ENCODE results near the gene SCMH1.

SCMH1 gene

DNA sequence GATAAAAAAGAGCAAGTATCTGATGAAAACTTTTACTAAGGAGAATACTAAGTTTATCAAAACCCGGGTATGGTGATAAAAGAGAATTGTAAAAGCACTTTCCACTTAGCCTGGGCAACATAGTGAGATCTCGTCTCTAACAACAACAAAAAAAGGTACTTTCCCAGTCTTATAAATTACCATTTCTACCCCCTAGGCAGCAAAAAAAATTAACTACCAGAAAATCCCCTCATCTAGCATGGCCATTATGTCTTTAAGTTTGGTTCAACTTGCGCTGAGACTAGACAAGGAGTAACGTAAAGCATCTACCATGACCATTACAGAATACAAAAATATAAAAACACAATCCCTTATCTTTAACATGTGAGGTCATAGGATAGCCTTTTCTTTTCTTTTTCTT lies 141.9 kb downstream of the SCMH1 start:
- H3K9me3 ChIP-seq (ENCODE audit: control insufficient read depth, low read length), result no peaks in the 10 kb centered on the region
- H2AFZ ChIP-seq, result no peak overlapping the region
- no peaks in the 10 kb centered on the region for H3K4me1 ChIP-seq
- H3K9ac ChIP-seq, result no peak overlapping the region
- TF ChIP-seq, protein P1, sequence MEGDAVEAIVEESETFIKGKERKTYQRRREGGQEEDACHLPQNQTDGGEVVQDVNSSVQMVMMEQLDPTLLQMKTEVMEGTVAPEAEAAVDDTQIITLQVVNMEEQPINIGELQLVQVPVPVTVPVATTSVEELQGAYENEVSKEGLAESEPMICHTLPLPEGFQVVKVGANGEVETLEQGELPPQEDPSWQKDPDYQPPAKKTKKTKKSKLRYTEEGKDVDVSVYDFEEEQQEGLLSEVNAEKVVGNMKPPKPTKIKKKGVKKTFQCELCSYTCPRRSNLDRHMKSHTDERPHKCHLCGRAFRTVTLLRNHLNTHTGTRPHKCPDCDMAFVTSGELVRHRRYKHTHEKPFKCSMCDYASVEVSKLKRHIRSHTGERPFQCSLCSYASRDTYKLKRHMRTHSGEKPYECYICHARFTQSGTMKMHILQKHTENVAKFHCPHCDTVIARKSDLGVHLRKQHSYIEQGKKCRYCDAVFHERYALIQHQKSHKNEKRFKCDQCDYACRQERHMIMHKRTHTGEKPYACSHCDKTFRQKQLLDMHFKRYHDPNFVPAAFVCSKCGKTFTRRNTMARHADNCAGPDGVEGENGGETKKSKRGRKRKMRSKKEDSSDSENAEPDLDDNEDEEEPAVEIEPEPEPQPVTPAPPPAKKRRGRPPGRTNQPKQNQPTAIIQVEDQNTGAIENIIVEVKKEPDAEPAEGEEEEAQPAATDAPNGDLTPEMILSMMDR (IDR thresholded peaks at IDR 0.05), result no peak
- no peaks in the 10 kb centered on the region for H3K79me2 ChIP-seq
- H3K27me3 ChIP-seq (ENCODE audit: control insufficient read depth, insufficient read depth, low read length), result no peaks in the 10 kb centered on the region
- H3K36me3 ChIP-seq (ENCODE audit: control insufficient read depth, insufficient read depth, low read length), result no peaks in the 10 kb centered on the region
- no peak overlapping the region for H3K27ac ChIP-seq
- no peak overlapping the region for H3K4me2 ChIP-seq (ENCODE audit: low read length)
- no peak overlapping the region for H3K4me3 ChIP-seq (ENCODE audit: low read depth, low read length)

DNA sequence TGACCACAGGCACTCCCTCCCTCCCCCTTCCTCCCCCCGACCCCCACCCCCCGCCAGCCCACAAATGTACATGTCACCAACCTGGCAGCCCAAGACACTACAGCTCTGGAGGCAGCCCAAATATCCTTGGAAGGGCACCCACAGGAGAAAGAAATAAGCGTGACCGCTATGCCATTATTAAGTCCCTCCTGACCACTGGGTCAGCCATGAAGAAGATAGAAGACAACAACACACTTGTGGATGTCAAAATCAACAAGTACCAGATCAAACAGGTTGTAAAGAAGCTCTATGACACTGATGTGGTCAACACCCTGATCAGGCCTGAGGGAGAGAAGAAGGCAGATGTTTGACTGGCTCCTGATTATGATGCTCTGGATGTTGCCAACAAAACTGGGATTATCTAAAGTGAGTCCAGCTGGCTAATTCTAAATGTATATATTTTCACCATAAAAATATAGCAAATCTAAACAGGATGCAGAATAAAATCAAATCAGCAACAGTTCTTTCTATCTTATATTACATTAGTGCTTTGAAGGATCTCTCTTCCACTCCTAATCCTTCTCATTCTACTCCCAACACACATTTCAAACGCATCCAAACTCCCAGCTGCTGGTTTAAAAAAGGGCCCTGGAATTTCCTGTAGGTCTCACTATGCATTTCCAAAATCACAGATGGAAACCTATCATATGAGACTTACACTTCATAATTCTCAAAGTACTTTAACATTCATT lies 143.2 kb downstream of the SCMH1 start:
- Histone ChIP-seq H3K9me3 (ENCODE audit: control insufficient read depth, low read length) (no peaks in the 10 kb centered on the region), H3K4me2 (ENCODE audit: low read length) (no peak overlapping the region), H3K4me3 (ENCODE audit: low read depth, low read length) (no peak overlapping the region), H3K79me2 (no peaks in the 10 kb centered on the region), H3K36me3 (ENCODE audit: control insufficient read depth, insufficient read depth, low read length) (no peaks in the 10 kb centered on the region), H3K27me3 (ENCODE audit: control insufficient read depth, insufficient read depth, low read length) (no peaks in the 10 kb centered on the region), H3K9ac (no peak overlapping the region), H3K27ac (no peak overlapping the region), H3K4me1 (no peaks in the 10 kb centered on the region), H2AFZ (no peak overlapping the region)
- TF ChIP-seq, protein P1 (IDR thresholded peaks at IDR 0.05), result no peak

DNA sequence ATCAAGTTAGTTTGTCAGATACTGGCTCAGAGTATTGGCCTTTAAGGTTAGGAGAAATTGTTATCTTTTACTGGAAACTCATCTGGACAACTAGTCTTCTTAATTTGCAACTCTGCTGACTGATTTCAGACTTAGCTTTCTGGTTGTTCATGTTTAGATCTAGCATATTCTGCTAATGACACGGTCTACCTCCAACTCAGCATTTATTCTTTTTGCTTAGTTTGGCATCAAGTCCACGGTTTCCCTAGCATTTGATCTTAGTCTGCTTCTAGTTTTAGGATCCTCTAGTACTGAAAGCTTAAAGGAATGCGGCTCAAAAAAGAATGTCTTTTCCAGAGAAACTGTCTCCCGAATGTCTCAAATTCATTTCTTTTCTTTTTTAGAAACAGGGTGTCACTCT lies 145.0 kb downstream of the SCMH1 start:
- no peak overlapping the region for H2AFZ ChIP-seq
- no peaks in the 10 kb centered on the region for H3K36me3 ChIP-seq (ENCODE audit: control insufficient read depth, insufficient read depth, low read length)
- no peaks in the 10 kb centered on the region for H3K79me2 ChIP-seq
- H3K9ac ChIP-seq, result no peak overlapping the region
- H3K4me3 ChIP-seq (ENCODE audit: low read depth, low read length), result no peak overlapping the region
- H3K4me1 ChIP-seq, result no peaks in the 10 kb centered on the region
- H3K27me3 ChIP-seq (ENCODE audit: control insufficient read depth, insufficient read depth, low read length), result no peaks in the 10 kb centered on the region
- no peaks in the 10 kb centered on the region for H3K9me3 ChIP-seq (ENCODE audit: control insufficient read depth, low read length)
- no peak overlapping the region for H3K4me2 ChIP-seq (ENCODE audit: low read length)
- H3K27ac ChIP-seq, result no peak overlapping the region
- TF ChIP-seq, protein P1 (IDR thresholded peaks at IDR 0.05), result no peak

DNA sequence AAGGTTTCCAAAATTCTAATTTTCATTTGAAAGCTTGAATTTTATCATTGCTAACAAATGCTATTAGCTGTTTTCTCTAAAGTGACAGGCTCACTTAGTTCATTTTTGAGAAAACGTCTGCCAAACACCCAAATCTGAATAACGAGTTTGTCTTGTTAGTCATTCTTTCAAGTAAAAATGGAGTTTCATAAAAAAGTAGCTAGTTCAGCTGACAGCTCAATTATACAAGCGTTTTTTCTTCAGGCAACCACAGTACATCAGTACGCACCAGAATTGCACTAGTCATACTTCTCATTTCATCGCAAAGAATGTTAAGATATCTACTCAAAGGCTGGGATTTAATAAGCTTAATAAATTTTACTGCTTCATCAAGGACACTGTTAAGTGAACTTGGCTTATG lies 148.3 kb downstream of the SCMH1 start:
- H2AFZ ChIP-seq, result no peak overlapping the region
- H3K4me1 ChIP-seq, result no peaks in the 10 kb centered on the region
- TF ChIP-seq, protein P1 (IDR thresholded peaks at IDR 0.05), result no peak
- H3K9ac ChIP-seq, result no peak overlapping the region
- H3K4me2 ChIP-seq (ENCODE audit: low read length), result no peak overlapping the region
- H3K27me3 ChIP-seq (ENCODE audit: control insufficient read depth, insufficient read depth, low read length), result no peaks in the 10 kb centered on the region
- no peaks in the 10 kb centered on the region for H3K9me3 ChIP-seq (ENCODE audit: control insufficient read depth, low read length)
- no peaks in the 10 kb centered on the region for H3K36me3 ChIP-seq (ENCODE audit: control insufficient read depth, insufficient read depth, low read length)
- no peak overlapping the region for H3K4me3 ChIP-seq (ENCODE audit: low read depth, low read length)
- H3K27ac ChIP-seq, result no peak overlapping the region
- H3K79me2 ChIP-seq, result no peaks in the 10 kb centered on the region

DNA sequence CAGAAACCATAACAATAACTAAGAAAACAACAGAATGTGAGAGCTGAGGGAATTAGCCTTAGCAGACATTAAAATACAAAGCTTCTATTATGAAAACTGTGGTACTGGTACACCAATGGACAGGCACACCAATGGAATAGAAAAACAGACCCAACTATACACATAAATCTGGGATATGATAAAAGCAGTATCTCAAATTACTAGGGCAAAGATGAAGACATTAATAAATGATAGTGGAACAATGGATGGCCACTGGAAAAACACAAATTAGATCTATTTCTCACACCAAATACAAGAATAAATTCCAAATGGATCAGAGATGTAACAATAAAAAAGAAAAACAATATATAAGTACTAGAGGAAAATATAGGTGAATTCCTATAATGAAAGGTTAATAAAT lies 155.2 kb downstream of the SCMH1 start:
- Histone ChIP-seq H2AFZ (no peak overlapping the region), H3K36me3 (ENCODE audit: control insufficient read depth, insufficient read depth, low read length) (no peaks in the 10 kb centered on the region), H3K9me3 (ENCODE audit: control insufficient read depth, low read length) (no peaks in the 10 kb centered on the region), H3K79me2 (no peaks in the 10 kb centered on the region), H3K4me2 (ENCODE audit: low read length) (no peak overlapping the region), H3K9ac (no peak overlapping the region), H3K4me3 (ENCODE audit: low read depth, low read length) (no peak overlapping the region), H3K27me3 (ENCODE audit: control insufficient read depth, insufficient read depth, low read length) (no peaks in the 10 kb centered on the region), H3K27ac (no peak overlapping the region), H3K4me1 (no peaks in the 10 kb centered on the region)
- TF ChIP-seq, protein P1 (IDR thresholded peaks at IDR 0.05), result no peak
